Measurements from ENCODE around the gene EXPH5. TPM values are rescaled to one million over a fixed set of nuclear protein-coding genes. Genes with fewer than 3 reads are reported as not detected.

The EXPH5 gene
- total and polyA plus RNA-seq, 2 of the 8 experiments (the other 6 are each of a cell fraction or from before 2014, with no cell fraction given): 1.1 to 11.5 TPM

GRCh38 chr11:108511851-108512474 is 81.6 kb downstream of the EXPH5 start (continued):
- TF ChIP-seq CHD1 (IDR thresholded peaks at IDR 0.05; ENCODE audit: low read depth, low read length) (no peak), TAF1 (IDR thresholded peaks at IDR 0.05; ENCODE audit: low read depth, low read length) (no peak), RXRA (IDR thresholded peaks at IDR 0.05; ENCODE audit: insufficient read depth, low read depth, low read length) (no peak), RFX5 (IDR thresholded peaks at IDR 0.05; ENCODE audit: borderline replicate concordance, low read depth, low read length) (no peak), FOSL1 (IDR thresholded peaks at IDR 0.05; ENCODE audit: insufficient read depth, low read depth, low read length) (no peak), CBX8 (IDR thresholded peaks at IDR 0.05; ENCODE audit: borderline replicate concordance, low read depth, low read length) (no peak), ASH2L (IDR thresholded peaks at IDR 0.05; ENCODE audit: low read length) (no peak)
